Ishikawa (cell line): ENCODE results near the gene STK4.

ENCODE experiments used
- CEBPB ChIP-seq: IDR thresholded peaks from 2 replicates; pipeline ENCODE4 v1.6.1; 2012
- CREB1 ChIP-seq: IDR thresholded peaks from 2 replicates; pipeline ENCODE4 v1.6.1; 2012; ENCODE audit warnings: low read depth
- RAD21 ChIP-seq: IDR thresholded peaks from 2 replicates; pipeline ENCODE4 v1.6.1; 2012; ENCODE audit warnings: low read depth
- TCF12 ChIP-seq: IDR thresholded peaks from 2 replicates; pipeline ENCODE4 v1.6.1; 2012; ENCODE audit warnings: low read depth
- TEAD4 ChIP-seq: IDR thresholded peaks from 2 replicates; pipeline ENCODE4 v1.6.1; 2012
- YY1 ChIP-seq: IDR thresholded peaks from 2 replicates; pipeline ENCODE4 v1.6.1; 2012; ENCODE audit warnings: low read depth

DNA sequence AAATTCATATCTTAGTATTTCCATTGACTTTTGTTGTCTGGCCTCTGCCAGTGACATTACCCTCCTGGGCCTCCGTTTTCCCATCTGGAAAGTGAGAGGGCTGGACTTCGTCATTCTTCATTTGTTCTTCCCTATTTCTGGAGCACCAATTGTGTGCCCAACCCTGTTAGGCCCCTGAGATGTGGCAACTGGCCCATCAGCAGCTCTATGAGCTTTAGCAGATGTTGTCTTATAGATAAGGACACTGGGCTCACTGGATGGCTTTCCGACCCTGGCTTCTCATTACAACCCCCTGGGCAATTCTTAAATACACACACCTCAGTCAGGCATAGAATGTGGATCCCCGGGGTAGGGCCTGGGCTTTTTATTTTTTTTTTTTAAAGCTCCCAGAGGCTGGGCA, 41.8 kb upstream of the STK4 start:
- TF ChIP-seq TEAD4 (no peak), CREB1 (no peak), RAD21 (no peak), YY1 (no peak), CEBPB (no peak), TCF12 (no peak)
